CD4-positive, alpha-beta T cell (primary cell): ENCODE results near the gene KCNMA1. TPM values are rescaled to one million over a fixed set of nuclear protein-coding genes. Genes with fewer than 3 reads are reported as not detected.

Experiments
- ATAC-seq: fragments of 200-7000 bp; cut with Tn5 transposase; one replicate; pipeline ENCODE4 v1.10.0; 2022; ENCODE audit warnings: mild to moderate bottlenecking; ENCODE audit not compliant: poor library complexity
- CTCF ChIA-PET: fragments of 350-600 bp; sonication (Branson Sonifier 250); formaldehyde crosslinking; loops from one replicate; lab custom pipeline; 2021; ENCODE audit warnings: antibody characterized with exemption, inconsistent platforms; lab: Charles Lee
- POLR2A ChIA-PET: fragments of 350-600 bp; sonication (Branson Sonifier 250); formaldehyde crosslinking; loops from one replicate; lab custom pipeline; 2021; ENCODE audit warnings: antibody characterized with exemption, inconsistent platforms; lab: Charles Lee
- DNase-seq, 14 experiments: peaks; one replicate each; pipeline ENCODE4 v3.0.0-alpha.2; 2013 to 2020; ENCODE audit warnings: mixed read lengths in 2 of 14
- H3K27ac ChIP-seq, 2 donors: one replicate each; pipeline versions ENCODE4 v1.5.1 to v1.7.0; 2013; ENCODE audit warnings: low read length in 2 of 2, low read depth in 1 of 2, mild to moderate bottlenecking in 1 of 2
- H3K27me3 ChIP-seq, 2 experiments: 1 replicate in 1 of 2; 2 replicates in 1 of 2; pipeline versions ENCODE4 v1.6.1 to v1.7.0; 2013; ENCODE audit warnings: low read length in 2 of 2, control low read depth in 1 of 2, mild to moderate bottlenecking in 1 of 2, moderate library complexity in 1 of 2; ENCODE audit not compliant: insufficient read depth in 2 of 2, control insufficient read depth in 1 of 2
- H3K36me3 ChIP-seq: one replicate; pipeline ENCODE4 v1.6.1; 2013; ENCODE audit warnings: low read length, control low read depth; ENCODE audit not compliant: insufficient read depth
- H3K4me1 ChIP-seq: one replicate; pipeline ENCODE4 v1.6.1; 2013; ENCODE audit warnings: low read length, control low read depth; ENCODE audit not compliant: insufficient read depth
- H3K4me3 ChIP-seq: one replicate; pipeline ENCODE4 v1.5.1; 2013; ENCODE audit warnings: mild to moderate bottlenecking, low read length, moderate library complexity
- H3K9me3 ChIP-seq, 2 experiments: 1 replicate in 1 of 2; 2 replicates in 1 of 2; pipeline versions ENCODE4 v1.6.1 to v1.7.0; 2013; ENCODE audit warnings: low read length in 2 of 2, mild to moderate bottlenecking in 2 of 2, control low read depth in 1 of 2, moderate library complexity in 1 of 2; ENCODE audit not compliant: control insufficient read depth in 1 of 2, insufficient read depth in 1 of 2
- H3K27ac Mint-ChIP-seq: one replicate; pipeline ENCODE4 v1.8.0; 2020; ENCODE audit warnings: mixed read lengths
- H3K27me3 Mint-ChIP-seq: one replicate; pipeline ENCODE4 v1.8.0; 2021; ENCODE audit warnings: mixed read lengths
- H3K36me3 Mint-ChIP-seq: one replicate; pipeline ENCODE4 v1.8.0; 2021; ENCODE audit warnings: low read depth, mixed read lengths
- H3K4me1 Mint-ChIP-seq: one replicate; pipeline ENCODE4 v1.8.0; 2021; ENCODE audit warnings: low read depth, mixed read lengths
- H3K4me3 Mint-ChIP-seq: one replicate; pipeline ENCODE4 v1.8.0; 2020; ENCODE audit warnings: mild to moderate bottlenecking, mixed read lengths
- H3K9me3 Mint-ChIP-seq: one replicate; pipeline ENCODE4 v1.8.0; 2020; ENCODE audit warnings: mixed read lengths
- intact Hi-C, 2 experiments: fragments of 100-400 bp; cut with DNase I in 1 of 2; cut with micrococcal nuclease in 1 of 2; formaldehyde crosslinking; loops; one replicate each; pipeline versions ENCODE4 v1.15.1 to v1.9.0; 2023 to 2025; cut with DNase I, micrococcal nuclease
- total RNA-seq, 174 experiments: library from RNA in 2 of 174; stranded (reverse) in 2 of 174; gene quantifications; one replicate each; pipeline ENCODE4 v1.2.3 and lab custom pipeline; 2021 to 2026
- TF ChIP-seq, protein P1 (sequence below): fragments of 200-600 bp; IDR thresholded peaks from one replicate; pipeline ENCODE4 v1.8.0; 2022; ENCODE audit warnings: antibody characterized with exemption, mild to moderate bottlenecking

KCNMA1 gene
- total RNA-seq, 2 experiments from 2014 or later = not detected

DNA sequence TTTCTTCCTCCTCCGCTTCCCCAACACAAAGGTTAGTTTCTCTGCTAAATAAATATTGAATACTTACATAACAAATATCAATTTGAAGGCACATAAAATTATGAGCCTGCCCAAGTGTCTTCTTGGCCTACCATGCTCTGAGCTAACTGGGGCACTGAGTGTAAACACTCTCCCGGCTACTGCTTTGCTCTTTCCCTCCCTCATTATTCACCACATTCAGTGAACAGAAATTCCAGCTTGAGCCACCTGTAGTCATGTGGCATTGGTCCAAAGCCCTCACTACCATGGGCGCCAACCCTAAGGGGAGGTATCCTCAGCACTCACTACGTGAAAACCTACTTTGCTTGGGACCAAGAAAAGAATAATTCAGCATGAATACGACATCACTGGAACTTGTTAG, 409.0 kb downstream of the KCNMA1 start:
- H3K27me3 Mint-ChIP-seq = peaks cover 5% of the 10 kb centered on the region
- no peaks in the 10 kb centered on the region for H3K9me3 ChIP-seq
- TF ChIP-seq, protein P1, sequence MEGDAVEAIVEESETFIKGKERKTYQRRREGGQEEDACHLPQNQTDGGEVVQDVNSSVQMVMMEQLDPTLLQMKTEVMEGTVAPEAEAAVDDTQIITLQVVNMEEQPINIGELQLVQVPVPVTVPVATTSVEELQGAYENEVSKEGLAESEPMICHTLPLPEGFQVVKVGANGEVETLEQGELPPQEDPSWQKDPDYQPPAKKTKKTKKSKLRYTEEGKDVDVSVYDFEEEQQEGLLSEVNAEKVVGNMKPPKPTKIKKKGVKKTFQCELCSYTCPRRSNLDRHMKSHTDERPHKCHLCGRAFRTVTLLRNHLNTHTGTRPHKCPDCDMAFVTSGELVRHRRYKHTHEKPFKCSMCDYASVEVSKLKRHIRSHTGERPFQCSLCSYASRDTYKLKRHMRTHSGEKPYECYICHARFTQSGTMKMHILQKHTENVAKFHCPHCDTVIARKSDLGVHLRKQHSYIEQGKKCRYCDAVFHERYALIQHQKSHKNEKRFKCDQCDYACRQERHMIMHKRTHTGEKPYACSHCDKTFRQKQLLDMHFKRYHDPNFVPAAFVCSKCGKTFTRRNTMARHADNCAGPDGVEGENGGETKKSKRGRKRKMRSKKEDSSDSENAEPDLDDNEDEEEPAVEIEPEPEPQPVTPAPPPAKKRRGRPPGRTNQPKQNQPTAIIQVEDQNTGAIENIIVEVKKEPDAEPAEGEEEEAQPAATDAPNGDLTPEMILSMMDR = no peak
- H3K27ac ChIP-seq = no peak overlapping the region
- no peak overlapping the region for H3K27ac Mint-ChIP-seq
- H3K4me1 ChIP-seq = no peaks in the 10 kb centered on the region
- DNase-seq (no peak), ATAC-seq (no peak)
- ChIA-PET CTCF (no interaction called here), POLR2A (no interaction called here)
- H3K4me3 ChIP-seq = no peak overlapping the region
- H3K9me3 Mint-ChIP-seq = no peaks in the 10 kb centered on the region
- H3K4me3 Mint-ChIP-seq = no peak overlapping the region
- H3K36me3 ChIP-seq = no peaks in the 10 kb centered on the region
- H3K36me3 Mint-ChIP-seq = no peaks in the 10 kb centered on the region
- no peaks in the 10 kb centered on the region for H3K4me1 Mint-ChIP-seq
- H3K27me3 ChIP-seq = no peaks in the 10 kb centered on the region
- intact Hi-C loops = no loop called here

DNA sequence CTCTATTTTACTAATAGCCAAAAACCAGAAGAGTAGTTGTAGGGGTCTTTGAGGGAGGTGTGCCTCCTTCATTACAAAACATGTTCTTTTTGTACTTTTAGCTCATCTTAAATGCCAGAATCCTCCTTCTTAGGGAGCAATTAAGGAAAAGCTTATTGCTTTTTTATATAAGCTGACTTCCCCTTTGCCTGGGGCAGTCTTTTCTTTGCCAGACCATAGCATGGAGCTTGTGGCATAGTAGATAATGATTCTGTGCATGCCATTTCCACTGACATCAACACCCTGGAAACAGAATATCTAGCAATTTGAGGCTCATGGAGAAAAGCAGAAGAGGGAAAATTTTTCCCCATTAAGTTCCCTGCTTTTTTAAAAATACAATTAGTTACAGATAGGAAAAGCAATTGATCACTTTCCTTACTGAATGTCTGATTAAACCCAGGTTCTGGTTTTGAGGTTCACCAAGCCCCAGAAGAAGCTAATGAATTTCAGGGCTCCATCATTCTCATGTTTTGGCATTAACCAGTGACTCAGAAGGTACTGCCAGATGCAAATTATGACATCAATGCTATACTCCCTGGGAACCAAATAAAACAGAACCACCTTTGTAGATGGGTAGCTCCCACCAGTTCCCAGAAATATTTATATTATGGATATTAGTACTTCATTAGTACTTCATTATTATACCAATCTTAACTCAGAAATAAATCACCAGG, 410.6 kb downstream of the KCNMA1 start:
- no peaks in the 10 kb centered on the region for H3K36me3 ChIP-seq
- H3K4me3 Mint-ChIP-seq = no peak overlapping the region
- DNase-seq (no peak), ATAC-seq (no peak)
- H3K4me1 Mint-ChIP-seq = no peaks in the 10 kb centered on the region
- H3K9me3 Mint-ChIP-seq = no peaks in the 10 kb centered on the region
- H3K4me3 ChIP-seq = no peak overlapping the region
- no peaks in the 10 kb centered on the region for H3K27me3 ChIP-seq
- intact Hi-C loops = no loop called here
- H3K36me3 Mint-ChIP-seq = no peaks in the 10 kb centered on the region
- CTCF ChIA-PET = no interaction called here
- no peaks in the 10 kb centered on the region for H3K4me1 ChIP-seq
- POLR2A ChIA-PET = no interaction called here
- no peak overlapping the region for H3K27ac Mint-ChIP-seq
- H3K27ac ChIP-seq = no peak overlapping the region
- TF ChIP-seq, protein P1 = no peak
- no peaks in the 10 kb centered on the region for H3K9me3 ChIP-seq
- peaks cover 18% of the 10 kb centered on the region for H3K27me3 Mint-ChIP-seq

DNA sequence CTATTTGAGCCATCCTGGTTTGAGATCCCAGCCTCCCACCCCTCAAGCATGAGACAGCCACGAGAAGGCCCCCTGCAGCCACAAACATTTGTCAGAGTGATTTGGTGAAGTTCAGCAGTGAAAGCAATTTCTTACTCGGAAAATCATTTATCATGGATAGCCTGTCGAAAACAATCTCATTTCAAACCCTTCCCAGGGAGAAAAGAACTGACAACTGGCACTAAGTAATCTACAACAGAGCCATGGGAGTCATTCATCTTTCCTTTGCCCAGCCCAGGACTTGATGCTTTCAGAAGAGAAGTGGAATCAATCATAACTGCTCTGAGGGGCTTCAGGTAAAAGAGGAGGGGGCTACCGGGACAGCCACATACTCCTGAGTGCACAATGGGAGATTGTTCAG, 411.2 kb downstream of the KCNMA1 start:
- H3K9me3 Mint-ChIP-seq = no peaks in the 10 kb centered on the region
- H3K4me1 Mint-ChIP-seq = no peaks in the 10 kb centered on the region

More for the DNA sequence above, 411.2 kb downstream of the KCNMA1 start:
- H3K27me3 ChIP-seq = no peaks in the 10 kb centered on the region
- TF ChIP-seq, protein P1 = no peak
- no peaks in the 10 kb centered on the region for H3K4me1 ChIP-seq
- H3K4me3 ChIP-seq = no peak overlapping the region
- DNase-seq = no peak
- intact Hi-C loops = no loop called here
- CTCF ChIA-PET = no interaction called here
- no peak for ATAC-seq
- H3K4me3 Mint-ChIP-seq = no peak overlapping the region
- H3K36me3 Mint-ChIP-seq = no peaks in the 10 kb centered on the region
- no peak overlapping the region for H3K27ac Mint-ChIP-seq
- no peaks in the 10 kb centered on the region for H3K9me3 ChIP-seq
- no peak overlapping the region for H3K27ac ChIP-seq
- POLR2A ChIA-PET = no interaction called here
- H3K27me3 Mint-ChIP-seq = peaks cover 21% of the 10 kb centered on the region
- H3K36me3 ChIP-seq = no peaks in the 10 kb centered on the region
